ENCODE results near the gene BCAN. TPM values are rescaled to one million over a fixed set of nuclear protein-coding genes. Genes with fewer than 3 reads are reported as not detected.

BCAN gene
- total RNA-seq, 4 donors from 2014 or later, result 0.45 to 1.0 (median 0.99) TPM; not detected in 1

- no peaks in the 10 kb centered on the region for H3K9me3 ChIP-seq
- no peaks in the 10 kb centered on the region for H3K36me3 ChIP-seq
- TF ChIP-seq POLR2A (IDR thresholded peaks at IDR 0.05; ENCODE audit: low read depth) (no peak), EP300 (IDR thresholded peaks at IDR 0.05) (no peak), CTCF (IDR thresholded peaks at IDR 0.05) (no peak), POLR2AphosphoS5 (IDR thresholded peaks at IDR 0.05) (no peak)
- WGBS, result 82% methylated on average over 10 of the region's 10 CpGs
- H3K4me3 ChIP-seq, result no peak overlapping the region
- H3K27ac ChIP-seq (replicated peaks in 1 of 4), result no peak overlapping the region
- H3K4me1 ChIP-seq, result no peaks in the 10 kb centered on the region
- DNase-seq (ENCODE audit: extremely low spot score), result no peak
- intact Hi-C loops (cut with DNase I), result no loop called here
- H3K27me3 ChIP-seq, result peaks cover 0 to 96% (median 16%) of the 10 kb centered on the region in 4 donors
Measured at GRCh38 chr1:156648496-156648895, 6.6 kb downstream of the BCAN start.

GRCh38 chr1:156648951-156649350, 7.0 kb downstream of the BCAN start:
- 13% methylated on average over 1 of the region's 2 CpGs for WGBS
- TF ChIP-seq EP300 (IDR thresholded peaks at IDR 0.05) (no peak), CTCF (IDR thresholded peaks at IDR 0.05) (no peak), POLR2AphosphoS5 (IDR thresholded peaks at IDR 0.05) (no peak), POLR2A (IDR thresholded peaks at IDR 0.05; ENCODE audit: low read depth) (no peak)

GRCh38 chr1:156652131-156652991, 10.4 kb downstream of the BCAN start:
- TF ChIP-seq CTCF (IDR thresholded peaks at IDR 0.05), result no peak
- TF ChIP-seq POLR2AphosphoS5 (IDR thresholded peaks at IDR 0.05), result no peak
- no peak for TF ChIP-seq POLR2A (IDR thresholded peaks at IDR 0.05; ENCODE audit: low read depth)
- no peak for TF ChIP-seq EP300 (IDR thresholded peaks at IDR 0.05)
- no peak for DNase-seq (ENCODE audit: extremely low spot score)
- WGBS, result 53% methylated on average over 16 of the region's 16 CpGs
- Histone ChIP-seq H3K27me3 (peaks cover 0 to 96% (median 16%) of the 10 kb centered on the region in 4 donors), H3K27ac (replicated peaks in 1 of 4) (no peak overlapping the region), H3K36me3 (no peaks in the 10 kb centered on the region), H3K4me1 (peaks cover 9 to 15% (median 12%) of the 10 kb centered on the region in 4 donors), H3K4me3 (no peak overlapping the region), H3K9me3 (no peaks in the 10 kb centered on the region)
- intact Hi-C loops (cut with DNase I), result loop anchor here (10.0 kb wide), 1 partner anchor 68 kb away; no protein-coding TSS in a partner anchor

More at GRCh38 chr1:156648951-156649350, 7.0 kb downstream of the BCAN start:
- intact Hi-C loops (cut with DNase I), result no loop called here
- peaks cover 0 to 98% (median 16%) of the 10 kb centered on the region in 4 donors for H3K27me3 ChIP-seq
- H3K36me3 ChIP-seq, result no peaks in the 10 kb centered on the region
- no peak overlapping the region for H3K27ac ChIP-seq (replicated peaks in 1 of 4)
- H3K9me3 ChIP-seq, result no peaks in the 10 kb centered on the region
- no peaks in the 10 kb centered on the region for H3K4me1 ChIP-seq
- H3K4me3 ChIP-seq, result no peak overlapping the region
- DNase-seq (ENCODE audit: extremely low spot score), result no peak

GRCh38 chr1:156652992-156653355, 11.1 kb downstream of the BCAN start:
- intact Hi-C loops (cut with DNase I), result loop anchor here (10.0 kb wide), 1 partner anchor 68 kb away; no protein-coding TSS in a partner anchor
- peaks cover 15 to 21% (median 17%) of the 10 kb centered on the region in 4 donors for H3K4me1 ChIP-seq
- peaks cover 0 to 90% (median 14%) of the 10 kb centered on the region in 4 donors for H3K27me3 ChIP-seq

More at GRCh38 chr1:156652992-156653355, 11.1 kb downstream of the BCAN start:
- no peaks in the 10 kb centered on the region for H3K36me3 ChIP-seq
- H3K27ac ChIP-seq (replicated peaks in 1 of 4), result no peak overlapping the region
- H3K4me3 ChIP-seq, result no peak overlapping the region
- DNase-seq (ENCODE audit: extremely low spot score), result no peak
- H3K9me3 ChIP-seq, result no peaks in the 10 kb centered on the region
- WGBS, result 80% methylated on average over 9 of the region's 9 CpGs
- TF ChIP-seq CTCF (IDR thresholded peaks at IDR 0.05), result no peak
- TF ChIP-seq POLR2A (IDR thresholded peaks at IDR 0.05; ENCODE audit: low read depth), result no peak
- no peak for TF ChIP-seq EP300 (IDR thresholded peaks at IDR 0.05)
- no peak for TF ChIP-seq POLR2AphosphoS5 (IDR thresholded peaks at IDR 0.05)
